Activated CD8-positive, alpha-beta memory T cell treated with anti-CD3 and anti-CD28 coated beads, Interleukin-2, amount 50 U/mL, for 24 hours (primary cell): ENCODE results near the gene SNAPC2.
A peak's percentile ranks its signal among the peaks of the same experiment; 100 is the strongest.

Experiments used
- DNase-seq: peaks from one replicate; pipeline ENCODE4 v3.0.0-alpha.2; 2020; ENCODE audit errors: extremely low read depth

SNAPC2 gene, protein sequence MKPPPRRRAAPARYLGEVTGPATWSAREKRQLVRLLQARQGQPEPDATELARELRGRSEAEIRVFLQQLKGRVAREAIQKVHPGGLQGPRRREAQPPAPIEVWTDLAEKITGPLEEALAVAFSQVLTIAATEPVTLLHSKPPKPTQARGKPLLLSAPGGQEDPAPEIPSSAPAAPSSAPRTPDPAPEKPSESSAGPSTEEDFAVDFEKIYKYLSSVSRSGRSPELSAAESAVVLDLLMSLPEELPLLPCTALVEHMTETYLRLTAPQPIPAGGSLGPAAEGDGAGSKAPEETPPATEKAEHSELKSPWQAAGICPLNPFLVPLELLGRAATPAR

DNA sequence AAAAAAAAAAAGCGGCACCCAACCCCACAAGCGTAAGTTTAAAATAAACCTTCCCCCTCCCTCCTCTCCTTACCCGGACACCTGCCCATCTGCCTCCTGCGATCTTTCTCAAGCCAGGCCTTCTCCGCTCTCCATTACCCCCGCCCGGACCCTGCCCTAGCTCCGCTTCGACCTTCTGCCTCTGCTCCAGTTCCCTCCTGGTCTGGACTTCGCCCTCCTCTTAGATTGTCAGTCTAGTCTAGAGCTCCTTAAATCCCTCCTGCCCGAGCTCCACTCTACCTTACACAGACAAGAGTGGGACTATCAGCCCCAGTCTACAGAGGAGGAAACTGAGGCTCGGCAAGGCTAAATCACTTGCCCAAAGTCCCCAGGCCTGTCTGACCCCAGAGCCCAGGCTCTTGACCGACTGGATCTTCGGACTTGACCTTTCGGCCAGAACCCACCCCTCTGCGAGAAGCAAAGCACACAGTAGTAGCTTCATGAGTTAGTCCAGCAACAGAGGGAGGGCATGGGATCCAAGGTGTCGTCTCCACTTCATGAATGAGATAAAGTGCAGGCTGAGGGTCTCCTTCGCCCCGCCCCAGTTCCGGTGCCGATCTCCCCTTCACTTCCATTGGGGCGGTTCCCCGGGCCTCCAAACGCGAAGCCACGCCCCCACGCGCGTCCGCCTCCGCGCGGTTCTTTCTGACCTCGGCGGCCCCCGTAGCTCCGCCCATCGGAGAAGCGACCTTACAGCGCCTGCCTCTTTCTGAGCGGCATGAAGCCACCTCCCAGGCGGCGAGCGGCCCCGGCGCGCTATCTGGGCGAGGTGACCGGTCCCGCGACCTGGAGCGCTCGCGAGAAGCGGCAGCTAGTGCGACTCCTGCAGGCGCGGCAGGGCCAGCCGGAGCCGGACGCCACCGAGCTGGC lies at the start of gene SNAPC2:
Gene SNAPC2 (plus strand): TSS at position 729 of the 909 bp plus-strand sequence. CDS start 29 bp downstream, at position 758.
- DNase-seq: peak; percentile 91

DNA sequence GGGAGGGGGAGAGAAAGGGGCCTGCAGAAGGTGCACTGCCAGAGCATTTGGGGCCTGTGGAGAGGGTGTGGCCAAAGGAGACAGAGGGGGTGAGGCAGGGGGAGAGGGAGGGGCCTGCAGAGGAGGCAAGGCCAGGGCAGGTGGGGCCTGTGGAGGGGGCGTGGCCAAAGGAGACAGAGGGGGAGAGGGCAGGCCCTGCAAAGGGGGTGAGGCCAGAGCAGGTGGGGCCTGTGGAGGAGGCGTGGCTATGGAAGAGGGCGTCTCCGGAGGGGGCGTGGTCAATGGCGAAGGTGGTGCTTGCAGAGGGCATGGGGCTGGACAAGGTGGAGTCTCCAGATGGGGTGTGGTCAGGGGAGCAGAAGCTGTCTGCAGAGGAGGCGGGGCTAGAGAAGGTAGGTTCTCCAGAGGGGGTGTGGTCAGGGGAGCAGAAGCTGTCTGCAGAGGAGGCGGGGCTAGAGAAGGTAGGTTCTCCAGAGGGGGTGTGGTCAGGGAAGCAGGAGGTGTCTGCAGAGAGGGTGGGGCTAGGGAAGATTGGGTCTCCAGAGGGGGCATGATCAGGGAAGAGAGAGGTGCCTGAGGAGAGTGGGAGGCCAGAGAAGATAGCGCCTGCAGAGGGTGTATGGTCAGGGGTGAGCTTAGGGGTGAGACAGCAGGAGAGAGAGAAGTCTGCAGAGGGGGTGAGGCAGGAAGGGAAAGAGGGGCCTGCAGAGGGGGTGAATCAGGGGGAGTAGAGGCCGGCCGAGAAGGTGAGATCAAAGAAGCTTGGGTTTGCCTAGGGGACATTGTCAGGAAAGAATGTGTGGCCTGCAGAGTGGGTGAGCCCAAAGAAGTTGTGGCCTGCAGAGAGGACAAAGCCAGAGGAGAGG lies 49.3 kb upstream of the SNAPC2 start:
- peak; percentile 5 for DNase-seq

DNA sequence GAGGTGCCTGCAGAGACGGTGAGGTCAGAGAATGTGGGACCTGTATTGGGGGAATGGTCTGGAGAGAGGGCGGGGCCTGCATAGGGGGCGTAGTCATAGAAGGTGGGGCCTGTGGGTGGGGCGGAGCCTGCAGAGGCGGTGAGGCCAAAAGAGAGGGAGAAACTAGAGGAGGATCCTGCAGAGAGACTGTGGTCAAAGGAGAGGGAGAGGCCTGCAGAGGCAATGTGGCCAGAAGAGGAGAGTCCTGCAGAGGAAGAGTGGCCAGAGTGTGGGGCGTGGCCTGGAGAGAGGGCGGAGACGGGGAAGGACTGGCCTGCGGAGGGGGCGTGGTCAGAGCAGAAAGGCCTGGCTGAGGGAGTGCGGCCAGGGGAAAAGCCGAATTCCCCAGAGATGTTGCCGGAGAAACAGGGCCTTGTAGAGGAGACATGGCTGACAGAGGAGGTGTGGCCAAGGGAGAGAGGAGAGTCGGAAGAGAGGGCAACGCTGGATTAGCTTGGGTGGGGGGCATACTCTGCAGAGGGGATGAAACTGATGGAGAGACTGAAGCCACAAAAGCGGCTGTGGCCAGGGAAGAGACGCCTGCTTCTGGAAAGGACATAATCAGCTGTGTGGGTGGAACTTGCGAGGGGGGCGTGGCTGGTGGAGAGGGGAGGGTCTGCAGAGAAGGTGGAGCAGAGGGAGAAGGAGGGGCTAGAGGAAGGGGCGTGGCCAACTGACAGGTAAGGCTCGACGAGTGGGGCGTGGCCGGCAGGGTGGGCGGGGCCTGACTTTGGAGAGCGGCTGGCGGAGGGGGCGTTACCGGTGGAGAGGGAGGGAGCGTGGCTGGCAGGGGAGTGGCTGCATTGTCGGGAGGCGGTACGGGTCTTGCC lies 48.5 kb upstream of the SNAPC2 start:
- peak; percentile 44 for DNase-seq

DNA sequence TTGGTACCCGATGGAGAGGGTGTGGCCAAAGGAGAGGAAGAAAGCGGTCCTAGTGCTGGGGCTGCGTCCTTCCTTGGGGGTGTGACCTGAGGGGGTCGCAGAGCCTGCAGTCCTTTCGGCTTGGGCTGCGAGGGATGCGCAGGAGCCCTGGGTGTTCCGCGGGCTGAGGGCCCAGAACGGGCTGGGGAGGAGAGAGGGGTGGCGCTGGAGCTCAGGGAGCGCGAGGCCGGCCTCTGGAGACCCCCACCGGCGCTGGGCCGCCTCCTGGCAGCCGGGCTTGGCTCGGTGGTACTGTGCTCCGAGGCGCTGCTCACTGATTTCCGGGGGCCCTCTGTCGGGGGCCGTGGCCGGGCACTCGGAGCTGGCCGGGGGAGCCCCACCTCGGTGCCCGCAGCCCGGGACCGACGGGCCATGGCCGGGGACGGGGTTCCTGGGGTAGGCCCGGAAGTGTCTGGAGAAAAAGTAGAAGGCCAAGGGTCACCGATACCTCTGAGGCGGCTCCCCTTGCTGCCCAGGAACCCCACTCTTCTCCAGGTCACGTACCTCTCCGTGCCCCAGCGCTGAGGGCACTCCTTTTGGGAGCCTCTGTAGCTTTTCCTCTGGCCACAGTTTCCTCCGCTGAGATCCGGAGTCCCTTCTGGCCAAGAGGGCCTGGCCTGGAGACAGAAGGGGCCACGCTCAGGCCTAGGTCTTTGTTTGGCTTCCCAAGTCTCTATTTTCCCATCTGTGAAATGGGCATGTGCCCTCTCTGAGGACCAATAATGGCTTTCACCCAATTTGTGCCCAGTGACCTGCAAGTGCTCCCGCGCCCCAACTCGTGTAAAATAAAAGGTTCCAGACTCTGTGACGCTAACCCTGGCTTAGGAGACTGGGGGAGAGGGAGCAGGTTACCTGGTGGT lies 47.6 kb upstream of the SNAPC2 start:
- DNase-seq: no peak

DNA sequence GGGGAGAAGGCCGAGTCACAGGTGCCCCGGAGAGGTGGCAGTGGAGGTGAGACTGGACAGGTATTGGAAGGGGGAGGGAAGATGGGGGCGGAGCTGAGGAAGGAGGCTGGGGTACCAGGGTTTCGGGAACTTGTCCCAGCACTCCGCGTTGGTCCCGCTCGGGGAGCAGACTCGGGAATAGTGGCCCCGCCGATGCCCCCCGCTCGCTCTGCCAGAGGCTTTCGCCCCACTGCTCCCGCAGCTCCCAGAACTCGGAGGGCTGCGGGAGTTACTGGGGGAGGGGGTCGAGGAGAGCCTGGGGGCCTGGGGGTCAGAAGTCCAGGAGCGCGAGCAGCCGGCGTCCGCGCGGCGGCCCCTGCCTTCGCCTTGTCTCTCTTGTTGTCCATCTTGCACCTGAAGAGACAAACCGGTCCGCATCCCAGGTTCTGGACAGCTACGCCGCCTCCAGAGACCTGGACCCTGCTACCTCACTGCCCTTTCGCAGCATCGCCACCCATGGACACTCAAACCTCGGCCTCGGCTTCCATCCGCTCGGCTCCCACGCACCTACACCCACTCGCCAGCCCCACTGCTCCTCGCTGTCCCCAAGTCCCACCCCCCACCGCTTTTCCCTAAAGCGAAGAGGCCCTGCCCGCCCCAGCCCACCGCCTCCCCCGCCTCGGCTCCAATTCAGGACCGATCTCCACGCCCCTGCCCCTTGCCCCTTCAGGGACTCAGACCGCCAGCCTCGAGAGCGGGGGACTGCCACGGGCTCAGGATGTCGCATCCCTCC lies 46.6 kb upstream of the SNAPC2 start:
- no peak for DNase-seq

GRCh38 chr19:7874076-7874896 lies 45.9 kb upstream of the SNAPC2 start, which contains the start of gene PRR36:
PRR36 (minus strand) TSS chr19:7874390; CDS start chr19:7873689, 701 bp downstream.
- DNase-seq: no peak

- no peak for DNase-seq
These were observed 45.3 kb upstream of the SNAPC2 start for GRCh38 chr19:7874897-7875273.

- no peak for DNase-seq
These were observed 42.8 kb upstream of the SNAPC2 start for GRCh38 chr19:7877249-7877836.

DNA sequence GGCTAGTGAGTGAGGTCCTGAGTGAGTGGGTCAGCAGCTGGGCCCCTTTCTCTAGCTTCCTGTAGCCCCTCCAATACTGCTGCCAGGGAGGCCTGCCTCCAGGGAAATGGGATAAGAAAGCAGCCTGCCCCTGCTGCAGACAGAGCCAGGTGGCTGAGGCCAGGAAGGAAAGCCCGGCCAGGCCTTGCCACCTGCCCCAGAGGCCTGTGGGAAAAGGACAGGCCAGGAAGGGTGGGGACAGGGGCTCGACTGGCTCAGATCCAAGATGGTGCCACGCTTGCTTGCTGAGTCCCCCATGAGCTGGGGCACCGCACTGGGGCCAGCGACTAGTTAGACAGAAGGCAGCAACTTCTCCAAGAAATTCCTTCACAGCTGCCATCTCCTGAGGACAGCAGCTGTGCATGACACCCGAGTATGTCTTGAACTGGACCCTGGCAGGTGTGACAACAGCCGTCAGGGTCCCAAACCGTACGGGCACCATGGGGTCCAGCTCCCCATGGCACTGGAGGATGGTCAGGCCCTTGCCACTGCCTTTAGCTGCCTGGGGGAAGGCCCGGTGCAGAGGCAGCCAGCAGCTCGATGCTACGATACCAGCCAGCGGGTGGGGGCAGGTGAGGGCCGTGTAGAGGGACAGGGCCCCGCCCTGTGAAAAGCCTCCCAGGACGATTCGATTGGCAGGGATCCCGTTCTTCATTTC lies 40.9 kb upstream of the SNAPC2 start:
- DNase-seq: no peak

DNA sequence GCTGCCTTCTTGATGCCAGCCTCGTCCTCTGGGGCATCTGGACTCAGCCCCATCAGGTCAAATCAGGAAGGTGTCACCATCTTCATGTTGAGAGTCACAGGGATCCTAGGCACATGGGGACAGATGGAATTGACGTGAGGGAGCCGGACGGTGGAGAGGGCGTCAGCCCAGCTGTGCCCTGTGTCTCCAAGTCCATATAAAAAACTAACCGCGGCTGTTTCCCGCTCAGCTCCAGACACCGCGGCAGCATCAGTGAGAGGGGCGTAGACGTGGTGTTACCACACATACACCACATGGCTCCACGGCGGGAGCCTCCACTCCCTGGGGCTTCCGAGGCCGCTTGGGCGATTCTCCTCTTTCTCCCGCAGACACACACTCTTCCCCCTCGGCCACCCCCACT lies 40.3 kb upstream of the SNAPC2 start:
- DNase-seq: no peak

- DNase-seq: no peak
These were observed 38.2 kb upstream of the SNAPC2 start for GRCh38 chr19:7881910-7882309.

GRCh38 chr19:7883105-7883504 lies 37.0 kb upstream of the SNAPC2 start:
- no peak for DNase-seq

- DNase-seq: no peak
These were observed 36.2 kb upstream of the SNAPC2 start for GRCh38 chr19:7883796-7884570.

GRCh38 chr19:7885818-7886217 lies 34.3 kb upstream of the SNAPC2 start:
- DNase-seq: no peak

DNA sequence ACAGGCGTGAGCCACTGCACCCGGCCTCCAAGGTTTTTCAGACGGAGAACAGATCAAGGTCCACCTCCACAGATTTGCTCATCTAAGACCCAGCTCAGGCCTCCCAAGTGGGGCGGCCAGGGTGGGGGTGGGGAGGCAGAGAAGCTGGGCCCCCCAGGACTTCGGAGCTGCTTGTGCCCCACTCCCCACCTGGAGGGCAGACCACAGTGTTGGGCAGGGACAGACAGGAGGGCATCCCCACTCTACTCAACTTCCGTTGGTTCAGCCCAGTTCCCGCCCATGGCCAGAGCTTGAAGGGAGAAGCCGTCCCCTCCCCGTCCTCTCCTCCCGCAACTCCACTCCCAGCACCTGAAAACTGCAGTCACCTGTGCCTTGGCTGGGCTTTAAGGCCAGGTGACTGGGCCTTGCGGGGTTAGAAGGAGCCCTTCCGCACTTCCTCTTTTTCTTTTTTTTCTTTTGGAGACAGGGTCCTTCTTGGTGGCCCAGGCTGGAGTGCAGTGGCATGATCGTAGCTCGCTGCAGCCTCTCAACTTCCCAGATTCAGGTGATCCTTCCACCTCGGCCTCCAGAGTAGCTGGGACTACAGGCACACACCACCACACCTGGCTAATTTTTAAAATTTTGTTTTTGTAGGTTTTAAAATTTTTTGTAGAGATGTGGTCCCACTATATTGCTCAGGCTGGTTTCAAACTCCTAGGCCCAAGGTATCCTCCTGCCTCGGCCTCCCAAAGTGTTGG lies 32.6 kb upstream of the SNAPC2 start:
- no peak for DNase-seq
